Keratinocyte (primary cell): Measurements from ENCODE around the gene EVI5. TPM values are rescaled to one million over a fixed set of nuclear protein-coding genes. Genes with fewer than 3 reads are reported as not detected.

Source experiments
- DNase-seq: peaks from one replicate; pipeline ENCODE4 v3.0.0-alpha.2; 2011; ENCODE audit warnings: low read depth, missing footprints, low spot score
- FAIRE-seq: peaks from 2 replicates; lab custom pipeline; 2011; peaks lifted over from hg19 to GRCh38; lab: Jason Lieb, UNC
- H2AFZ ChIP-seq: 2 replicates; pipeline ENCODE4 v1.6.0; 2012; ENCODE audit warnings: low read length, control low read depth, inconsistent platforms; ENCODE audit not compliant: control insufficient read depth
- H3K27ac ChIP-seq: 2 replicates; pipeline ENCODE4 v1.5.1; 2011; ENCODE audit warnings: low read length; ENCODE audit not compliant: control insufficient read depth, insufficient read depth
- H3K27me3 ChIP-seq: 3 replicates; pipeline ENCODE4 v1.6.0; 2011; ENCODE audit warnings: low read length; ENCODE audit not compliant: control insufficient read depth, insufficient read depth; ENCODE audit errors: extremely low read depth
- H3K36me3 ChIP-seq, 2 experiments: 2 replicates in 1 of 2; 3 replicates in 1 of 2; pipeline ENCODE4 v1.5.1; 2011; ENCODE audit warnings: low read length in 2 of 2, mild to moderate bottlenecking in 1 of 2; ENCODE audit not compliant: control insufficient read depth in 2 of 2, insufficient read depth in 2 of 2; ENCODE audit errors: extremely low read depth in 1 of 2
- H3K4me1 ChIP-seq: 3 replicates; pipeline ENCODE4 v1.5.1; 2011; ENCODE audit warnings: low read length; ENCODE audit not compliant: control insufficient read depth, insufficient read depth; ENCODE audit errors: extremely low read depth
- H3K4me2 ChIP-seq: 3 replicates; pipeline ENCODE4 v1.6.0; 2011; ENCODE audit warnings: low read depth, low read length; ENCODE audit not compliant: control insufficient read depth, insufficient read depth; ENCODE audit errors: extremely low read depth
- H3K4me3 ChIP-seq, 3 experiments: fragments of 200-600 bp in 1 of 3; sonication (generic) in 1 of 3; 2 replicates in 2 of 3; 3 replicates in 1 of 3; pipeline ENCODE4 v1.5.1; 2011 to 2016; ENCODE audit warnings: low read length in 3 of 3, mild to moderate bottlenecking in 3 of 3, control low read depth in 2 of 3, inconsistent platforms in 1 of 3, low read depth in 1 of 3, mixed read lengths in 1 of 3, mixed run types in 1 of 3, moderate library complexity in 1 of 3; ENCODE audit not compliant: control insufficient read depth in 2 of 3, insufficient read depth in 2 of 3; ENCODE audit errors: extremely low read depth in 1 of 3
- H3K79me2 ChIP-seq: 2 replicates; pipeline ENCODE4 v1.6.0; 2012; ENCODE audit warnings: low read length; ENCODE audit not compliant: control insufficient read depth, insufficient read depth
- H3K9ac ChIP-seq: 3 replicates; pipeline ENCODE4 v1.6.0; 2011; ENCODE audit warnings: low read length; ENCODE audit not compliant: control insufficient read depth, insufficient read depth; ENCODE audit errors: extremely low read depth
- H3K9me1 ChIP-seq: 3 replicates; pipeline ENCODE4 v1.6.0; 2011; ENCODE audit warnings: low read length; ENCODE audit not compliant: control insufficient read depth, insufficient read depth; ENCODE audit errors: extremely low read depth
- H3K9me3 ChIP-seq: 2 replicates; pipeline ENCODE4 v1.5.1; 2012; ENCODE audit warnings: low read depth, low read length; ENCODE audit not compliant: control insufficient read depth
- H4K20me1 ChIP-seq: 3 replicates; pipeline ENCODE4 v1.6.0; 2011; ENCODE audit warnings: low read length; ENCODE audit not compliant: control insufficient read depth, insufficient read depth; ENCODE audit errors: extremely low read depth
- CTCF ChIP-seq, 3 experiments: IDR thresholded peaks in 1 of 3; conservative IDR thresholded peaks in 1 of 3; optimal IDR thresholded peaks in 1 of 3; 2 replicates in 2 of 3; 3 replicates in 1 of 3; pipeline versions ENCODE3 to v1.5.1; 2011; ENCODE audit warnings: low read length in 3 of 3, mild to moderate bottlenecking in 3 of 3, moderate library complexity in 2 of 3, control low read depth in 1 of 3, inconsistent platforms in 1 of 3; ENCODE audit not compliant: insufficient read depth in 2 of 3; ENCODE audit errors: extremely low read depth in 1 of 3
- EZH2 ChIP-seq: IDR thresholded peaks from one replicate; pipeline ENCODE4 v1.6.1; 2012; ENCODE audit warnings: inconsistent platforms, mild to moderate bottlenecking, low read length, moderate library complexity
- dilution Hi-C: fragments of 300-500 bp; cut with MboI; formaldehyde crosslinking; loops from one replicate; pipeline ENCODE4 v1.7.0; 2020; ENCODE audit warnings: low sequenced_read_pairs; ENCODE audit not compliant: extremely low pct_ligation_motif_present
- polyA plus RNA-seq, 5 experiments: library from polyadenylated mRNA; depleted of rRNA in 3 of 5; stranded (reverse) in 3 of 5; stranded (forward) in 1 of 5; unstranded in 1 of 5; fragments of >200 nt; gene quantifications; 1 replicate in 1 of 5; 2 replicates in 3 of 5; 3 replicates in 1 of 5; pipeline versions ENCODE4 v1.2.1 to v1.2.3, GENCODE V29; 2011 to 2012; ENCODE audit warnings: missing spikeins in 2 of 5, low read depth in 1 of 5, low replicate concordance in 1 of 5

Gene EVI5
- polyA plus RNA-seq, 1 donor (not counting 4 experiments of a cell fraction or from before 2014, with no cell fraction given) = 23.2 TPM

- Histone ChIP-seq H3K4me1 (peaks cover 30% of the 10 kb centered on the region), H3K4me3 (peak overlapping the region in 1 of 3 experiments; percentile 43), H3K79me2 (no peaks in the 10 kb centered on the region), H3K36me3 (no peaks in the 10 kb centered on the region), H3K27me3 (peaks cover 89% of the 10 kb centered on the region), H3K9me1 (no peaks in the 10 kb centered on the region), H2AFZ (no peak overlapping the region), H3K9ac (no peak overlapping the region), H3K4me2 (peak overlapping the region; percentile 51), H4K20me1 (peaks cover 24% of the 10 kb centered on the region), H3K9me3 (no peaks in the 10 kb centered on the region), H3K27ac (no peak overlapping the region)
- TF ChIP-seq EZH2 = peak; percentile 91
- no peak for TF ChIP-seq CTCF (optimal IDR thresholded peaks at IDR 0.05 in 1 of 3, IDR thresholded peaks at IDR 0.05 in 1 of 3, conservative IDR thresholded peaks at IDR 0.05 in 1 of 3; ENCODE audit: extremely low read depth in 1 of 3, insufficient read depth in 2 of 3, low read length in 3 of 3)
- DNase-seq (no peak), FAIRE-seq (no peak)
- dilution Hi-C loops = no loop called here
Measured at GRCh38 chr1:92480813-92481598, 303.9 kb downstream of the EVI5 start.

GRCh38 chr1:92480200-92480812, 304.6 kb downstream of the EVI5 start:
- Histone ChIP-seq H3K4me1 (peaks cover 29% of the 10 kb centered on the region), H3K27me3 (peaks cover 89% of the 10 kb centered on the region), H3K36me3 (no peaks in the 10 kb centered on the region), H3K79me2 (no peaks in the 10 kb centered on the region), H4K20me1 (peaks cover 24% of the 10 kb centered on the region), H2AFZ (no peak overlapping the region), H3K9me1 (no peaks in the 10 kb centered on the region), H3K4me2 (no peak overlapping the region), H3K4me3 (no peak overlapping the region), H3K27ac (no peak overlapping the region), H3K9ac (no peak overlapping the region), H3K9me3 (no peaks in the 10 kb centered on the region)
- dilution Hi-C loops = no loop called here
- DNase-seq = no peak
- TF ChIP-seq EZH2 (peak; percentile 78), CTCF (optimal IDR thresholded peaks at IDR 0.05 in 1 of 3, IDR thresholded peaks at IDR 0.05 in 1 of 3, conservative IDR thresholded peaks at IDR 0.05 in 1 of 3; ENCODE audit: extremely low read depth in 1 of 3, insufficient read depth in 2 of 3, low read length in 3 of 3) (no peak)
- no peak for FAIRE-seq
